HFF-Myc (cell line): Measurements from ENCODE around the gene LCP2.
A peak's percentile ranks its signal among the peaks of the same experiment; 100 is the strongest.

Experiments used
- DNase-seq: peaks from one replicate; pipeline ENCODE4 v3.0.0-alpha.2; 2011; ENCODE audit warnings: low read depth; ENCODE audit errors: extremely low read depth
- H3K4me3 ChIP-seq: replicated peaks from 2 replicates; pipeline ENCODE4 v1.5.1; 2011; ENCODE audit warnings: low read depth, mild to moderate bottlenecking, control low read depth, low read length
- TF ChIP-seq, protein P1 (sequence below): IDR thresholded peaks from 2 replicates; pipeline ENCODE4 v1.5.1; 2012; ENCODE audit warnings: mild to moderate bottlenecking, low read depth, low read length, control low read depth; ENCODE audit errors: missing control alignments

The LCP2 gene

DNA sequence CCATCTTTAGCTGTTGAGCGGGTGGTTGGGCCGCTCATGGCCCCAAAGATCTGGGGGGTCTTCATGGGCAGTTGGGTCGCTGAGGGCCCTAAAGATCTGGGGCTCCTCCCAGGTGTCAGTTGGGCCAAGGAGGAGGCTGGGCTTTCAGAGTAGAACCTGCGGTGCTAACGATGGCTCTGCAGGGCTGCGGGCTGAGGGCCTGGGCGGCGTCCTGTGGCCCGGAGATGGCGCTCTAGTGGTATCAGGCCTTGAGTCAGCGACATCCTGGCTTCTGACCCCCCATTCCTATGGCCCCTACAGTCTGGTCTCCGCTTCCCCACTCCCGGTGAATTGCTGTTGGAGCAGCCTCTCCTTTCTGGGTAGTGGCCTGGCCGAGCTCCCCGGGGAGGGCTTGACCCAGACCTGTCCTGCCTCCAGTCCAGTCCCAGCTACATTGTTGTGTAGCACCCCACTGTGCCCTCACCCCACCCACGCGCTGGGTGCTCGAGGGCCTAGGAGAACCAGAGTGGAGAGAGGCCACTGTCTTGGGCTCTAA, 64.2 kb downstream of the LCP2 start:
- TF ChIP-seq, protein P1, sequence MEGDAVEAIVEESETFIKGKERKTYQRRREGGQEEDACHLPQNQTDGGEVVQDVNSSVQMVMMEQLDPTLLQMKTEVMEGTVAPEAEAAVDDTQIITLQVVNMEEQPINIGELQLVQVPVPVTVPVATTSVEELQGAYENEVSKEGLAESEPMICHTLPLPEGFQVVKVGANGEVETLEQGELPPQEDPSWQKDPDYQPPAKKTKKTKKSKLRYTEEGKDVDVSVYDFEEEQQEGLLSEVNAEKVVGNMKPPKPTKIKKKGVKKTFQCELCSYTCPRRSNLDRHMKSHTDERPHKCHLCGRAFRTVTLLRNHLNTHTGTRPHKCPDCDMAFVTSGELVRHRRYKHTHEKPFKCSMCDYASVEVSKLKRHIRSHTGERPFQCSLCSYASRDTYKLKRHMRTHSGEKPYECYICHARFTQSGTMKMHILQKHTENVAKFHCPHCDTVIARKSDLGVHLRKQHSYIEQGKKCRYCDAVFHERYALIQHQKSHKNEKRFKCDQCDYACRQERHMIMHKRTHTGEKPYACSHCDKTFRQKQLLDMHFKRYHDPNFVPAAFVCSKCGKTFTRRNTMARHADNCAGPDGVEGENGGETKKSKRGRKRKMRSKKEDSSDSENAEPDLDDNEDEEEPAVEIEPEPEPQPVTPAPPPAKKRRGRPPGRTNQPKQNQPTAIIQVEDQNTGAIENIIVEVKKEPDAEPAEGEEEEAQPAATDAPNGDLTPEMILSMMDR: no peak
- no peak overlapping the region for H3K4me3 ChIP-seq
- no peak for DNase-seq

GRCh38 chr5:170232786-170233185, 64.8 kb downstream of the LCP2 start, which contains the start of gene C5orf58:
TSS of gene C5orf58 (plus strand) at chr5:170232985. CDS start at chr5:170234977, 1,992 bp downstream.
- no peak within 1 kb of the TSS for H3K4me3 ChIP-seq
- TF ChIP-seq, protein P1: no peak
- no peak for DNase-seq

GRCh38 chr5:170228762-170229435, 68.7 kb downstream of the LCP2 start:
- TF ChIP-seq, protein P1: no peak
- no peak for DNase-seq
- no peak overlapping the region for H3K4me3 ChIP-seq

DNA sequence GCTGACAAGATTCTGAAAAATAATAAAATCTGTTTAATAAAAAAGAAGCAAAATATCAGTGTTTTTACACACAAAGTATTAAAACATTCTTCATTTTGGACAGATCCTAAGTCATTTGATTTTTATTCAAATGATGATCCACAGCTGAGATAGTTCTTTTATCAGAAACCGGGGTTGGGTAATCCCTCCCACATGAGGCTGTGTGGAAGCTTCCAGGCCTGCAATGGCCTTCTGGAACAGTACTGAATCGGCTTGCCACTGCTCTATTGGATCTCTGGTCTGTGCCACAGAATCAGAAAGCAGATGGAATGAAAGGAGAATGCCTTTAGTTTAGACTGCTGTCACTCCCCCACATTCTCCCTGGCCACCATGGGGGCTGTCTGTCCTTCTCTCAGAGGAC, 70.9 kb downstream of the LCP2 start:
- no peak overlapping the region for H3K4me3 ChIP-seq
- DNase-seq: no peak
- TF ChIP-seq, protein P1: no peak

DNA sequence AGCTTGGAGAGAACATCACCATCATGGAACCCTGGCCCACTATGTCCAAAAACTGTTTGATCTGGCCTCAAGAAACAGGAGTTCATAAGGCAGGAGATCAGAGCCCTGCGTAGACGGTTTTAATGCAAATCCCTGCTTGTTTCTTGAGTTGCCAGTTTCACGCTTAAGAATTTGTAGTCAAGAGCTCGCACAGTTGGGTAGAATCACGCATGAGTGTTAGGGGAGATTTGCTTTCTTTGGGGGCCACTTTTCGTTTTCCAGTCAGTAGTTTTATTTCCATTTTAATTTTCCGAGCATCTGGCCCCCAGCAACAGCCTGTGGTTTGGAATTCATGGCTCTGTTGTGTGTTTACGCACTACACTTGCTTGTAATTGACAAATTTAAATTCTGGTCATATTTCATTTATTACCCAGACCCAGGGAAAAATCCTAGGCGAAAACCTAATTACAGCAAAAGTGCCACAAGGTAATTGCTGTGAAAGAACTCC, 71.4 kb downstream of the LCP2 start:
- H3K4me3 ChIP-seq: no peak overlapping the region
- TF ChIP-seq, protein P1: no peak
- no peak for DNase-seq

DNA sequence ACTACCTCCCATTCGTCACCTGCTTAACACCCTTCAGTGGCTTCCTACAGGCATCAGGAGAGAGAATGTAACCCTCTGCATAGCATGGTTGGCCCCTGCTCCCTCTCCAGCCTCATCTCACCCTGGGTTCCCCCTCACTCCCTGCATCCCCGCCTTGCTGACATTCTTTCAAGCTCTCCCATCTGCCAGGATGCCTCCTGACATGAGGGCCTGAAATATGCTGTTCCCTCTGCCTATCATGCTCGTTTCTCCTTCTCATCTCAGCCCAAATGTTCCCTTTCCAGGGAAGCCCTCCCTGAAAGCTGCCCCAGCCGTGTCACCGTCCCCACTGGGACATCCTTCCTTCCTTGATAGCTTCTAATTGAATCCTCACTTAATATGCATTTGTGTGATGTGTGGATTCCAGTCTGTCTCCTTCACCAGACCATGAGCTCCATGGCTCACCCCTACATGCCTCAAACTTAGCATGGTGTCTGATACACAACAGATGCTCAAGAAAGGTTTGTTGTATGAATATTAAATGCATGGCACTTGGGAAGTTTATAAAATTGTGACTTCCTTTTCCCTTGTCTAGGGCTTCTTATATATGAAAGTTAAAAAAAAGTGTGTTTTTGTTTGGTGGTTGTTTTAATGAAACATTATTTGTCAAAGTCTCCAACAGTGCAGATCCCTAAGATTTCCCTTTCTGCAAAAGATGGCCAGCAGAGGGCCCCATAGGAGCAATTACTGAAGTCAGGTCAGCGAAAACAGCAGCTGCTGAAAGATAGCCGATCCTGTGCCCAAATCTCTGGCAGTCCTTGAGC, 72.0 kb downstream of the LCP2 start:
- no peak overlapping the region for H3K4me3 ChIP-seq
- peak; percentile 22 for DNase-seq
- TF ChIP-seq, protein P1: peak; percentile 82
